ENCODE results near the gene KIF18B.

- no peak for TF ChIP-seq CTCF (IDR thresholded peaks at IDR 0.05)
- TF ChIP-seq POLR2A (IDR thresholded peaks at IDR 0.05): no peak
- no peak for TF ChIP-seq POLR2AphosphoS5 (IDR thresholded peaks at IDR 0.05)
These were observed 27.0 kb downstream of the KIF18B start for GRCh38 chr17:44920565-44920940.
